IPS-NIHi11 (cell line): ENCODE results near the gene GTF2B.
"Not testable (repeated sequence)": the region's sequence is repeated elsewhere in the genome, so short reads cannot be mapped to it uniquely, and the experiment has no call there.

Source experiments
- DNase-seq: peaks from one replicate; pipeline ENCODE4 v3.0.0; 2012; ENCODE audit warnings: mixed read lengths, low spot score

The GTF2B gene, protein sequence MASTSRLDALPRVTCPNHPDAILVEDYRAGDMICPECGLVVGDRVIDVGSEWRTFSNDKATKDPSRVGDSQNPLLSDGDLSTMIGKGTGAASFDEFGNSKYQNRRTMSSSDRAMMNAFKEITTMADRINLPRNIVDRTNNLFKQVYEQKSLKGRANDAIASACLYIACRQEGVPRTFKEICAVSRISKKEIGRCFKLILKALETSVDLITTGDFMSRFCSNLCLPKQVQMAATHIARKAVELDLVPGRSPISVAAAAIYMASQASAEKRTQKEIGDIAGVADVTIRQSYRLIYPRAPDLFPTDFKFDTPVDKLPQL

DNA sequence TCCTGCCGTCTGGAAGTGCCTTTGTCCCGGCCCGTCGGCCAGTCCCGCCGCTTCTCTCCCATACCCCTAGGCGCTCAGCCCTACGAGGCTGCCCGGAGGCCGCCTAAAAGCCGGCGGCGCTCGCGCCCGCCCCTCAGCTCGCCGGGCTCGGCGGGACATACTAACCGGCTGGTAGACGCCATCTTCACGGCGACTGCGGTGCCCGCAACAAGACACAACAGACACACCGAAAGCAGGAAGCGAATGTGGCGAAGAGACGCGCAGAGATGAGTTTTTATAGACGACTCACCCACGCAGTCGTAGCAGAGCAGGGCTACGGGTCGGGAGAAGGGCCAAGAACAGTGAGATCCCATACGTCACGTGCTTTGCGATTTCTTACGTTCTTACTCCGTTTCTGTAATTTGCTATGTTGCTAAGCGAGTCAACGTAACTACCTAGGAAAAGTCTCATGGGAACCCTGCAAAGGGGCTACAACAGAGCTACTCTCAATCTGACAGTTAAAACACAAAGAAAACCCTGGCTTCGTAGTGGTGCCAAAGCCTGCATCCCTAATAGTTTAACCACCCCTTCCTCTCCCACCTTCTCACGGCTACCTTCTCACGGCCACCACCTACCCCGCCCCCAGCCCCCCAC is at the start of gene GTF2B:
Gene GTF2B (minus strand): TSS at position 250 of the 633 bp plus-strand sequence. CDS start 68 bp downstream, at position 182.
- DNase-seq = peak; percentile 66

DNA sequence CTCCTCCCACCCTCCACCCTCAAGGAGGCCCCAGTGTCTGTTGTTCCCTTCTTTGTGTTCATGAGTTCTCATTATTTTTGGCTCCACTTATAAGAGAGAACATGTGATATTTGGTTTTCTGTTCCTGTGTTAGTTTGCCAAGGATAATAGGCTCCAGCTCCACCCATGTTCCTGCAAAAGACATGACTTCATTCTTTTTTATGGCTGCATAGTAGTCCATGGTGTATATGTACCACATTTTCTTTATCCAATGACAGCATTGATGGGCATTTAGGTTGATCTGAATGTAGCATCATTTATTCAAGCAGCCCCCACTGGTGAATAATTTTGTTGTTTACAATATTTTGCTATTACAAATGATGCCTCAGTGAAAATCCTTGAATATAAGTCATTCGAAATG is 47.2 kb upstream of the GTF2B start:
- DNase-seq = not testable (repeated sequence)

DNA sequence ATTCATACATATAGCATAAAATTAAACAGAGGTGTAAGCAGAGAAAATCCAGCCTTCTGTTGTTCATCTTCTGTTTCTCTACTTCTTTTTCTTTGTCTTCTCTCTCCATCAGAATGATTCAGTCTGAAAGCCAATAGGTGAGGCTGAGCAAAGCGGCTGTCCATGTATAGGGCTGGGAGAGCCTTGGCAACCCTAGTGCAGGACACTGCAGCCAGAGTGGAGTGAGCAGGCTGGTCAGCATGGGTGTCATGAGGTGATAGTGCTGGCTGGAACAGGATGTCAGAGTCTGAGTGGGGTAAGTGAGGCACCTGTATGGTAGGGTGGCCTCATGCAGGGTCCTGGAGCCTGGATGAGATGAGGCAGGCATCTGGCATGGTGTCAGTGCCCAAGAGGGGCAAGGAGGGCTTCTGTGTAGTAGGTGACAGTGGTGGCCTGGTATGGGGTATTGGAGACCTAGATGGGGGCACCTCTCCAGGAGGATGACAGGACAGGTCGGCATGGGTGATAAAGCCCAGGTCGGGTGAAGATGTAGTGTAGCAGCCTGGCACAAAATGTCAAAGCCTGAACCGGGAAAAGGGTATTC is 45.5 kb upstream of the GTF2B start:
- no peak for DNase-seq

DNA sequence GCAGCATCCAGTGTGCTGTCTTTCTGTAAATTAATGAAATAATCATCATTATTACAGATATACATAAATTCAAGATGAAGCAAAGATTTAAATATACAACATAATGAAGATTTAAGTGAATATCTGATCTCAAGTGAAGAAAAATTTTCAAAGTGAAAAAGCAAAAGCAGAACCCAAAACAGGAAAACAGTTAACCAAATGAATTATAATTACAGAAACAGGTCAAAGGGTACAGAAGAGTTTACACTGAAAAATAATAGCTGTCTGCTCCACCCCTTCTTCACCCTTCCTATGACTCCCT is 44.8 kb upstream of the GTF2B start:
- no peak for DNase-seq

DNA sequence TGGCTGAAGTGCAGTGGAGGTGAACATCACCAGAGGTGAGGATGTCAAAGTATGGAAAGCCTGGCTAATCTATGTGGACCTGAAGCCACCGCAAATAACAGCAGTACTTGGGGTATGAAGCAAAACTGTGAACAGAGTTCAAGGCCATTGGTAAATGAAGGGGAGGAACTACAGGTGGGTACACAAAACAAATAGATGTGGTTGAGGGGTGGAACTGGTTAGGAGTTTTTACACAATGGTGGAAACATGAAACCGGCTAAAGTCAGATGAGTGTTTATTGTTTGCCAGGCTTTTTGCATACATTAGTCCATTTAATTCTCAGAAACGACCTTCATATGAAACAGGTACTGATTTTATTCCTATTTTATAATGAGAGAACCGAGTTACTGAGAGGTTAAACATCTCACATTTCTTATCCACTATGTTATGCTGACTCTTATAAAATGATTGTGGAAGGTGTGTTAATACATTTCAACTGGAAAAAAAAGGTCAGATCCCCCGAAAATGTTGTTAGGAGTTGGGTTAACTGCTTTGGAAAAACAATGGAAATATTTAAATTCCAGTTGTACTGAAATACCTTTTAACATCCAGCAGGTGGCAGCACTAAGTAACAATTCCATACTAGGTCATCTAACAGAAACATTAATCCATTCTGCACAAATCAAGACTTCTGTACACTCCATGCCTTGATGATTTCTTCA is 44.3 kb upstream of the GTF2B start:
- peak; percentile 41 for DNase-seq

DNA sequence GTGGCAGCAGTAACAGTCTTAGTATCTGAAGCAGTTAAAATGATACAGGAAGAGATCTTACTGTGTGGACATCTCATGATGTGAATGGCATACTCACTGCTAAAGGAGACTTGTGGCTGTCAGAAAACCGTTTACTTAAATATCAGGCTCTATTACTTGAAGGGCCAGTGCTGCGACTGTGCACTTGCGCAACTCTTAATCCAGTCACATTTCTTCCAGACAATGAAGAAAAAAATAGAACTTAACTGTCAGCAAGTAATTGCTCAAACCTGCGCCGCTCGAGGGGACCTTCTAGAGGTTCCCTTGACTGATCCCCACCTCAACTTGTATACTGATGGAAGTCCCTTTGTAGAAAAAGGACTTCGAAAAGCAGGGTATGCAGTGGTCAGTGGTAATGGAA is 38.8 kb upstream of the GTF2B start:
- DNase-seq = not testable (repeated sequence)

DNA sequence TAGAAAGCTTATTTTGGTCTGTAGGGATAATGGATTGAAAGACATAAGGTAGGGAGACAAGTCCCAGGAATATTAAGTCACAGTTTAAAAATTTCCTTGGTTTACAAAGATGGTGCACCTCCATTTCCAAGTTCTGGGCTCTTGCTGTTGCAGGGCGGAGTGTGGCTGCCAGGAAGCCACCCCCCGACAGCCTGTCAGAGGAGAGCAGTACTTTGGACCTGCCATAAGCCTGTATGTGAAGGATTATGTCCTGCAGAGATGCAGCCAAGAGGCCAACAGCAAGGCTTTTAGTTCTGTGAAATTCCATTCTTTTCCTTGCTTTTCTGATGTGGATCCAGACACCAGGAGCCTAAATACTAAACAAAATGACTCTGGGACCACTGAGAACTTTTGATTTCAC is 31.9 kb upstream of the GTF2B start:
- no peak for DNase-seq

DNA sequence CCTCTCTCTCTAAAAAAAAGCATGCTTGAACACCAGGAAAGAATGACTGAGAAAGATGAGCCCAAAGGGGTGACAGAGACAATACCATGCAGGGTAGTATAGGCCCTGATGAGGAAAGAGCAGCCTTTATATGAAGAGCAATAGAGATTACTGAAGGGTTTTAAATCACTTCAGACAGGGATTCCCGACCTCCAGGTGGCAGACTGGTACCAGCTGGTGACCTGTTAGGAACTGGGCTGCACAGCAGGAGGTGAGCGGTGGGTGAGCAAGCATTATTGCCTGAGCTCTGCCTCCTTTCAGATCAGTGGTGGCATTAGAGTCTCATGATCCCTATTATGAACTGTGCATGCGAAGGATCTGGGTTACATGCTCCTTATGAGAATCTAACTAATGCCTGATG is 30.8 kb upstream of the GTF2B start:
- no peak for DNase-seq

DNA sequence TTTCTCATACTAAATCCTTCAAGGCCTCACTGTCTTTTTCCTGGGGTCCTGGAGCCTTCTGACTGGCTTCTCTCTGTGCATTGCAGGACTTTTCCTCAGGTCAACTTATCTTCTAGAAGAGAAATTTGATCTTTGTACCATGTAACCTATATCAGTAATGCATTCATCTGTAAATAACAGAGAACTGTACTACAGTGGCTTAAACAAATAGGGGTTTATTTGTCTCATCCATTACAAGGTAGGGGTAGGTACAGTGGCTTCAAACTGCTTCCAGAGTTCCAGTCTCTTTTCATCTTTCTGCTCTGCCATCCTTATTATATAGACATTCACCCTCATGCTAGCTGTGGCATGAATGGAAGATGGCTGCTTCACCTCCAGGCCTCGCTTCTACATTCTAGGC is 29.5 kb upstream of the GTF2B start:
- no peak for DNase-seq

DNA sequence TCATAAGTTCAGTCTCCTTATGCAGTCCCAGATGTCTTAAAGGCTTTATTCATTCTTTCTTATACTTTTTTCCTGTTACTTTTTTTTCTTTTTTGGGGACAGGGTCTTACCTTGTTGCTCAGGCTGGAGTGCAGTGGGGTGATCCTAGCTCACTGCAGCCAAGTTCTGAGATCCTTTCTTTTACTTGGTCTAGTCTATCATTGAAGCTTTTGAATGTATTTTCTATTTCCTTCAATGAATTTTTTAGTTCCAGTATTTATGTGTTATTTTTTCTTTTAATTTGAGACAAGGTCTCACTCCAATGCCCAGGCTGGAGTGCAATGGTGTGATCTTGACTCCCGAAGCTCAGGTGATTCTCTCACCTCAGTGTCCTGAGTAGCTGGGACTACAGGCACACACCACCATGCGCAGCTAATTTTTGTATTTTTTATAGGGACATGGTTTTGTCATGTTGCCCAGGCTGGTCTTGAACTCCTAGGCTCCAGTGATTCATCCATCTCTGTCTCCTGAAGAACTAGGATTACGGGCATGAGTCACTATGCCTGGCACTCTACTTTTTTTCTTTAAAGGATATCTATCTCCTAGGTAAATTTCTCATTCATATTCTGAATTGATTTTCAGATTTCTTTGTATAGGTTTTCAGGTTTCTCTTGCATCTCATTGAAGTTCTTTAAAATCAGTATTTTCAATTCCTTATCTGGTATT is 26.1 kb upstream of the GTF2B start:
- DNase-seq = no peak

DNA sequence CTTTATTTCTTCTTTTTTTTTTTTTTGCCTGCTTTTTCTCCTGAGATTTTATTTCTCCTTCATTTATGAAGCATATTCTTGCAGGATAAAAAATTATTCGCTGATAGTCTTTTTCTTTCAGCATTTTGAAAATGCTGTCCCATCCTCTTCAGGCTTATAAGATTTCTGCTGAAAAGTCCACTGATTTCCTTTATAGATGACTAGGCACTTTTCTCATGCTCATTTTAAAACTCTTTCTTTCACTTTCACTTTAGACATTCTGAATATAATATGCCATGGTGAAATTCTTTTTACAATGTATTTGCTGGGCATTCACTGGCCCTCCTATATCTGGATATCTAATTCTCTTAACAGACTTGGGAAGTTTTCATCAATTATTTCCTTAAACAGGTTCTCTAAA is 25.5 kb upstream of the GTF2B start:
- no peak for DNase-seq

DNA sequence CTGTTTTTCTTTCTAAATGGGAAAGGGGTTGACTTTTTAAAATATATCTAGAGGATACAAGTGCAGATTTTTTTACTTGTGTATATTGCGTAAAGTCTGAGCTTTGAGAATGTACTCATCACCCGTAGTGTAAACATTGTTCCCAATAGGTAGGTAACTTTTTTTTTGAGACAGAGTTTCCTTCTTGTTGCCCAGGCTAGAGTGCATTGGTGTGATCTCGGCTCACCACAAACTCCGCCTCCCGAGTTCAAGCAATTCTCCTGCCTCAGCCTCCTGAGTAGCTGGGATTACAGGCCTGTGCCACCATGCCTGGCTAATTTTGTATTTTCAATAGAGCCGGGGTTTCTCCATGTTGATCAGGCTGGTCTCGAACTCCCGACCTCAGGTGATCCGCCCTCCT is 20.4 kb upstream of the GTF2B start:
- DNase-seq = not testable (repeated sequence)

DNA sequence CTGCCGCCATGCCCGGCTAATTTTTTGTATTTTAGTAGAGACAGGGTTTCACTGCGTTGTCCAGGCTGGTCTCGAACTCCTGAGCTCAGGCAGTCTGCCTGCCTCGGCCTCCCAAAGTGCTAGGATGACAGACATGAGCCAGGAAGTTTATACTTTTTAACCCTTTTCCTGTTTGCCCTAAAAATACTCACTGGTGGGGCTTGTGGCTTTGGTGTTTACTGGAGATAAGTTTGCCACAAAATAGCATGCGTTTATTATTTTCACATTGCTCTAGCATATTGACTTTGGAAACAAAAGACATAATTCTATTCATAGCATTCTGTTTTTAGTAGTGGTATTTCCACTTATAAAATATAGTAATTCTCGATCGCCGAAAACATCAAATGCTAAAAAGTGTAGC is 19.8 kb upstream of the GTF2B start:
- no peak for DNase-seq

DNA sequence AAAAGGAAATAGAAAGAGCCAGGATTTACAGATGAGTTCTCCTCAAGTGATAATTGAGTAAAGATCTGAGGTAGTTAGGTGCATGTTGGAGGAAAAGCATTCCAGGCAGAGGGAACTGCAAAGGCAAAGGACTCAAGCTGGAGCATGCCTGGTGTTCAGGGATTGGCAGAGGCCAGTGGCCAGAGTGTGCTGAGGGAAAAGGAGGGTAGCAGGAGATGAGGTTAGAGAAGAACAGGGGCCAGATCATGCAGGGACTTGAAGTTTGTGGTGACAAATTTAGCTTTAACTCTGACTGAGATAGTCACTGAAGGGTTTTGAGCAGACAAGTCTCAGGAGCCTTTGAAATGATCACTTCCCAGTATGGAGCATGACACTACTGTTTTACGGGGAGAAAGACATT is 19.0 kb upstream of the GTF2B start:
- DNase-seq = no peak

DNA sequence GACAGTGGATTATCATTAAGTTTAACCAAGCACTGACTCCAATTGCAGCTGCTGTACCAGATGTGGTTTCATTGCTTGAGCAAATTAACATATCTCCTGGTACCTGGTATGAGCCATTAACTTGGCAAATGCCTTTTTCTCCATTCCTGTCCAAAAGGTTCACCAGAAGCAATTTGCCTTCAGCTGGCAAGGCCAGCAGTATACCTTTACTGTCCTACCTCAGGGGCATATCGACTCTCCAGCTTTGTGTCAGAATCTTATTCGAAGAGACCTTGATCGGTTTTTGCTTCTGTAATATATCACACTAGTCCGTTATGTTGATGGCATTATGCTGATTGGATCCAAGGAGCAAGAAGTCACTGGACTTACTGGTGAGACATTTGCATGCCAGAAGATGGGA is 9.5 kb upstream of the GTF2B start:
- no peak for DNase-seq

DNA sequence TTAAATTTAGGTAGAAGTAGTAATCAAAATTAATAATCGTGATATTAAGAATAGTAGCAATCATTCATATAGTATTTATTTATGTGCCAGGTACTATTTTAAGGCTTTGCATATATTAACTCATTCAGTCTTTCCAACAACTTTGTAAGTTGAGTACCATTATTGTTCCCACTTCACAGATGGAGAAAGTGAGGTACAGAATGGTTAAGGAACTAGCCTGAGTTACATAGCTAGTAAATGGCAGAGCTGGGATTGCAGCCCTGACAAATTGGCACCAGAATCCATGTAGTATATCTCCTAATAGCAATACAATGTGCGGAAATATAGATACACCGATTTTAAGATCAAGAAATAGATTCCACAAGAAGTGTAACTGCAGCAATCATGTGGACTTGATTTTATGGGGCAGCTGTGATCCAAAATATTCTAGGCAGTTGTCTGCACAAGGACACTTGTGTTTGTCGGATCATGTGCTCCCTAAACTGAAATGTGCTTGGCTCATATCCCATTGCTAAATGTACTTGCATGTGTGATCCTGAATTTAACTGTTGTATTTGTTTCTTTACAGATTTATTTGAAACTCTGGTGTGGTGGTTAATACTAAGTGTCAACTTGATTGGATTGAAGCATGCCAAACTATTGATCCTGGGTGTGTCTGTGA is 5.8 kb upstream of the GTF2B start:
- no peak for DNase-seq

DNA sequence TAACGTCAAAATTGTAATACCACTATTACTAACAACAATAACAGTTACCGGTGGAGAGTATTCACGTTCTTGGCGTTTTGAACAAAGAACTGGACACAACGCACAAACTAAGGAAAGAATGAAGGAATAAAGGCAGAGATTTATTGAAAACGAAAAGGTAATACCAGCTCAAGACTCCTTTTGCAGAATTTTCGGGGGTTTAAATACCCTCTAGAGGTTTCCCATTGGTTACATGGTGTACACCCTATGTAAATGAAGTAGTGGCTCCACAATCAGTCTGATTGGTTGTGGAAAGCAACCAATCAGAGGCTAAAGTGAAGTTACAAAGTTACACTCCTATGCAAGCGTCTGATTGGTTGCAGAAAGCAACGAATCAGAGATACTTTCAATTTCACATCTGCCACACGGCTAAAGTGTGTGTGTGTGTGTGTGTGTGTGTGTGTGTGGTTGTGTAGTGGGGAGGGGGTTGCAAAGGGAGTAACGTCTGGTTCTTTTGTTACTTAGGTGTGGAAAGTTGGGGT is 1.1 kb upstream of the GTF2B start:
- DNase-seq = peak; percentile 7

DNA sequence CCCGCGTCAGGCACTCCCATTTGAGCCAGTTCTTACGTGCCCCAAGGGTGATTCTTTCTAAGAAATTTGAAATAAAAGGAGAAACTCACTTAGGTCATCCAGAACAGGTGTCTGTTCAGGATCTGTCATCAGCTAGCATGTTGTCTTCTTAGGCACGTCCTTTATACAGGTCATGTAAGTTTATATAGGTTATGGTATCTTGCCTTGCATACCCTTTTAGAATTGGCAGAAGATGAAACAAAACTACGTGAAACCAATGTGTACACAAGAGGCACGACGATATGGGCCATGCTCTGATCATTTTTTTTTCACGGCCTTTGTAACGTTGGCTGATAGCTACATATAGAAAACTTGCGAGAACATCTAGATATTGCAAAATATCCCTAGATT is 579 bp upstream of the GTF2B start:
- no peak for DNase-seq

DNA sequence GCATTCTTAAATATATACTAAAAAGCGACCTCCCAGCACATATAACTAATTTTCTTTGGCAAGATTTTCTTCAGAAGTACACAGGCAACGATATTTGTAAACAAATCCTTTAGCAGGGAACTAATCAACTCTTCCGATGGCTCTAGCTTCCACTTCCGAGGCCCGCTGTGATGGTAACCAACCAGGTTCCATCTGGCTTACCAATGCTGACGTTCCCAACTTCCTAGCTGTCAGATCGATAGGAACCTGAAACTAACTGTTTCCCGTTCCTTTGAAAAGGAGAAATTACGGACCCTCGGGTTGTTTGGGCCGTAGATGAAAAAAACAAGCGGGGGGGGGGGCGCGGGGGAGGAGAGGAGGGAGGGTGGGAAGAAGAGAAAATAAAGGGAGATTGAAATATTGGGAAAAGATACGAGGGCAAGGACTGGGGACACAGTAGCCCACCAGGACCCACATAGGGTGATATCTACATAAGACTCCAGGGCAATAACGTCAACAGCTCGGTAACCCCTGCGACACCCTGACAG is 513 bp downstream of the GTF2B start:
- DNase-seq = peak; percentile 30

DNA sequence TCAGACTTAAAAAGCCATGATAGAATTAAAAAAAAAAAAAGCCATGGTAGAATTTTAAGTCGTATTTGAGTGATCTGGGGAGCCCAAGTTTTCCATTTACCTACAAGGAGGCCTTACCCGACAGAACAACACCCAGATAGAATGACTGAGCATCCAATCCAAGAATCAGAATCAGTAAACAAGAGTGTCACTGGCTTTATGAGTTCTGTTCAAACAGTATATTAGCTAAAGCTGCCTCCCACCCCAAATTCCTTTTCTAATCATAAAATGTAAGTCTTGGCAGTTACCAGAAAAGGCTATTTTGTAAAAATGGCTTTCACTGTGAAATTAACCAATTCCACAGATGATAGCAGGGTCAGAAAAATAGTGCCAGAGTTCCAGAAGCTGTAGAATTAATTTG is 1.2 kb downstream of the GTF2B start:
- DNase-seq = no peak

DNA sequence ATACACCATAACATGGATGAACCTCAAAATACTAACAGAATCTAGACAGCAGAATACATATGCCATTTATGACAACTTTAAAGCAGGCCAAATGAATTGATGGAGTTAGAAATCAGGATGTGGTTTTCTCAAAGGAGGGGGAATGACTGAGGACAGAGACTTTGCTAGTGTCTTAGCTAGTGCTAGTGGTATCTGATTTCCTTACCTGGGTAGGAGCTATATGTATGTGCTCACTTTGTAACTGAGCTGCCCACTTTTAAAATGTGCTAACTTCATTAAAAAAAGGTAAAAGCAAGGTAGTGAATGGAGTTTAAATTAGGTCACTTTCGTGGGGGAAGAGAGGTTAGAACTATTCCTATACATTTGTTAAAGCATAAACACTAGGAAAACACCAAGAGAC is 2.6 kb downstream of the GTF2B start:
- DNase-seq = no peak

DNA sequence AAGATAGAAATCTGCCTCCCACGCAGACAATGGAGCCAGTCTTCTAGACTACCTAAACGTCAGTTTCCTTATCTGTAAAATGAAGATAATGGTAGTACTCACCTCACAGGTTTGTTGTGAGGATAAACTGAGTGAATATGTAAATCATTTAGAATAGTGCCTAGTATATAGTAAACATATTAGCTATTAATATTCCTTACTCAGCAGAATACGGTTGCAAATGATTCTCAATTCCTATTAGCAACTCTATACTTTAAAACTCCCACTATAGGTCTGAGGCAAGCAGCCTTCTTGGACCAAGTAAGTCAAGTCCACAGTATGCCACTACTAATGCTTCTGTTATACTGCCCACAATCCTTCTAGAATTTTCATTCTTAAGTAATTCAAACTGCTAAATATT is 5.4 kb downstream of the GTF2B start:
- DNase-seq = no peak
